ENCODE results near the gene POM121L2. TPM values are rescaled to one million over a fixed set of nuclear protein-coding genes. Genes with fewer than 3 reads are reported as not detected.

The POM121L2 gene
- total and polyA plus RNA-seq, 2 of the 13 experiments (the other 11 are each of a cell fraction or from before 2014, with no cell fraction given) = not detected

- TF ChIP-seq KMT2A (CRISPR knock-in tag; IDR thresholded peaks at IDR 0.05) (no peak), PRPF4 (IDR thresholded peaks at IDR 0.05; ENCODE audit: low read depth, low read length, poor library complexity, severe bottlenecking) (peak; percentile 59), ZNF12 (CRISPR knock-in tag; IDR thresholded peaks at IDR 0.05) (peak; percentile 39; the same call in 1 of the 2 replicates), MTF2 (CRISPR knock-in tag; IDR thresholded peaks at IDR 0.05; ENCODE audit: borderline replicate concordance) (no peak), MLLT10 (CRISPR knock-in tag; IDR thresholded peaks at IDR 0.05) (no peak), SSRP1 (CRISPR knock-in tag; IDR thresholded peaks at IDR 0.05) (0 out of 2 replicates have a peak, but pooled peaks have one; percentile 28), ZNF619 (CRISPR knock-in tag; IDR thresholded peaks at IDR 0.05) (peak; percentile 30; the same call in 1 of the 2 replicates), TCF12 (IDR thresholded peaks at IDR 0.05) (no peak), TCF12 (CRISPR knock-in tag; IDR thresholded peaks at IDR 0.05) (no peak), DNMT3B (CRISPR knock-in tag; conservative IDR thresholded peaks at IDR 0.05) (peak; percentile 37; the same call in 1 of the 2 replicates), ASH2L (IDR thresholded peaks at IDR 0.05; ENCODE audit: insufficient read length, low read depth, low read length) (peak; percentile 35), ZNF124 (CRISPR knock-in tag; IDR thresholded peaks at IDR 0.05) (no peak), TBX2 (CRISPR knock-in tag; IDR thresholded peaks at IDR 0.05; ENCODE audit: borderline replicate concordance) (no peak), JDP2 (CRISPR knock-in tag; IDR thresholded peaks at IDR 0.05; ENCODE audit: borderline replicate concordance) (no peak), SNRNP70 (IDR thresholded peaks at IDR 0.05; ENCODE audit: low read depth, low read length) (no peak), ZBTB39 (CRISPR knock-in tag; IDR thresholded peaks at IDR 0.05) (no peak), ZNF614 (CRISPR knock-in tag; IDR thresholded peaks at IDR 0.05; ENCODE audit: borderline replicate concordance) (0 out of 2 replicates have a peak, but pooled peaks have one; percentile 36), NR2F6 (IDR thresholded peaks at IDR 0.05) (no peak), NR2F6 (CRISPR knock-in tag; IDR thresholded peaks at IDR 0.05) (0 out of 2 replicates have a peak, but pooled peaks have one; percentile 18), AKAP8 (CRISPR knock-in tag; IDR thresholded peaks at IDR 0.05) (no peak), BCL3 (CRISPR knock-in tag; IDR thresholded peaks at IDR 0.05) (no peak)
- TF ChIP-seq, protein P1, sequence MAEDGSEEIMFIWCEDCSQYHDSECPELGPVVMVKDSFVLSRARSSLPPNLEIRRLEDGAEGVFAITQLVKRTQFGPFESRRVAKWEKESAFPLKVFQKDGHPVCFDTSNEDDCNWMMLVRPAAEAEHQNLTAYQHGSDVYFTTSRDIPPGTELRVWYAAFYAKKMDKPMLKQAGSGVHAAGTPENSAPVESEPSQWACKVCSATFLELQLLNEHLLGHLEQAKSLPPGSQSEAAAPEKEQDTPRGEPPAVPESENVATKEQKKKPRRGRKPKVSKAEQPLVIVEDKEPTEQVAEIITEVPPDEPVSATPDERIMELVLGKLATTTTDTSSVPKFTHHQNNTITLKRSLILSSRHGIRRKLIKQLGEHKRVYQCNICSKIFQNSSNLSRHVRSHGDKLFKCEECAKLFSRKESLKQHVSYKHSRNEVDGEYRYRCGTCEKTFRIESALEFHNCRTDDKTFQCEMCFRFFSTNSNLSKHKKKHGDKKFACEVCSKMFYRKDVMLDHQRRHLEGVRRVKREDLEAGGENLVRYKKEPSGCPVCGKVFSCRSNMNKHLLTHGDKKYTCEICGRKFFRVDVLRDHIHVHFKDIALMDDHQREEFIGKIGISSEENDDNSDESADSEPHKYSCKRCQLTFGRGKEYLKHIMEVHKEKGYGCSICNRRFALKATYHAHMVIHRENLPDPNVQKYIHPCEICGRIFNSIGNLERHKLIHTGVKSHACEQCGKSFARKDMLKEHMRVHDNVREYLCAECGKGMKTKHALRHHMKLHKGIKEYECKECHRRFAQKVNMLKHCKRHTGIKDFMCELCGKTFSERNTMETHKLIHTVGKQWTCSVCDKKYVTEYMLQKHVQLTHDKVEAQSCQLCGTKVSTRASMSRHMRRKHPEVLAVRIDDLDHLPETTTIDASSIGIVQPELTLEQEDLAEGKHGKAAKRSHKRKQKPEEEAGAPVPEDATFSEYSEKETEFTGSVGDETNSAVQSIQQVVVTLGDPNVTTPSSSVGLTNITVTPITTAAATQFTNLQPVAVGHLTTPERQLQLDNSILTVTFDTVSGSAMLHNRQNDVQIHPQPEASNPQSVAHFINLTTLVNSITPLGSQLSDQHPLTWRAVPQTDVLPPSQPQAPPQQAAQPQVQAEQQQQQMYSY (CRISPR knock-in tag; IDR thresholded peaks at IDR 0.05) = no peak
Observed at GRCh38 chr6:27295301-27296079, 16.6 kb downstream of the POM121L2 start (continued).

All from HepG2 (cell line).